ENCODE measurements around the gene HOXD1.

HOXD1 gene

GRCh38 chr2:176187899-176188773 lies at the start of gene HOXD1:
TSS of gene HOXD1 (plus strand) at chr2:176188668. CDS start at chr2:176188802, 134 bp downstream.
- peak; percentile 64 for DNase-seq

GRCh38 chr2:176138923-176139660 lies 49.4 kb upstream of the HOXD1 start:
- no peak for DNase-seq

- DNase-seq: no peak
Measured at GRCh38 chr2:176139661-176140512, 48.6 kb upstream of the HOXD1 start.

GRCh38 chr2:176140513-176141317 lies 47.8 kb upstream of the HOXD1 start:
- no peak for DNase-seq

- DNase-seq: no peak
Measured at GRCh38 chr2:176142281-176142680, 46.2 kb upstream of the HOXD1 start.

- no peak for DNase-seq
Measured at GRCh38 chr2:176145085-176145969, 43.1 kb upstream of the HOXD1 start.

- no peak for DNase-seq
Measured at GRCh38 chr2:176146101-176146500, 42.4 kb upstream of the HOXD1 start.

- no peak for DNase-seq
Measured at GRCh38 chr2:176146645-176147044, 41.8 kb upstream of the HOXD1 start.

GRCh38 chr2:176147210-176147799 lies 41.2 kb upstream of the HOXD1 start:
- DNase-seq: no peak

GRCh38 chr2:176147800-176148496 lies 40.5 kb upstream of the HOXD1 start:
- DNase-seq: no peak

- DNase-seq: no peak
Measured at GRCh38 chr2:176148751-176149421, 39.6 kb upstream of the HOXD1 start.

- DNase-seq: no peak
Measured at GRCh38 chr2:176149481-176149938, 39.0 kb upstream of the HOXD1 start.

- no peak for DNase-seq
Measured at GRCh38 chr2:176149939-176150583, 38.4 kb upstream of the HOXD1 start.

GRCh38 chr2:176150584-176151441 lies 37.7 kb upstream of the HOXD1 start:
- no peak for DNase-seq

- DNase-seq: no peak
Measured at GRCh38 chr2:176151442-176152287, 36.8 kb upstream of the HOXD1 start, which contains the start of gene HOXD4. TSS of gene HOXD4 (plus strand) at chr2:176151550. CDS start at chr2:176151634, 84 bp downstream.

- DNase-seq: no peak
Measured at GRCh38 chr2:176152350-176153181, 35.9 kb upstream of the HOXD1 start.

Data from DMS79 (cell line).